LNCaP clone FGC (cell line): Measurements from ENCODE around the gene EVC.
"Not testable (repeated sequence)": the region's sequence is repeated elsewhere in the genome, so short reads cannot be mapped to it uniquely, and the experiment has no call there.

Experiments used
- DNase-seq: peaks from one replicate; pipeline ENCODE4 v3.0.0-alpha.2; 2011; ENCODE audit warnings: low read depth
- H3K4me3 ChIP-seq: 2 replicates; pipeline ENCODE4 v1.5.1; 2011; ENCODE audit warnings: mild to moderate bottlenecking, low read depth, low read length, control low read depth
- TF ChIP-seq, protein P1 (sequence below): IDR thresholded peaks from 2 replicates; pipeline ENCODE4 v1.5.1; 2012; ENCODE audit warnings: mild to moderate bottlenecking; ENCODE audit not compliant: control insufficient read depth, insufficient read depth; ENCODE audit errors: extremely low read depth

Gene EVC

DNA sequence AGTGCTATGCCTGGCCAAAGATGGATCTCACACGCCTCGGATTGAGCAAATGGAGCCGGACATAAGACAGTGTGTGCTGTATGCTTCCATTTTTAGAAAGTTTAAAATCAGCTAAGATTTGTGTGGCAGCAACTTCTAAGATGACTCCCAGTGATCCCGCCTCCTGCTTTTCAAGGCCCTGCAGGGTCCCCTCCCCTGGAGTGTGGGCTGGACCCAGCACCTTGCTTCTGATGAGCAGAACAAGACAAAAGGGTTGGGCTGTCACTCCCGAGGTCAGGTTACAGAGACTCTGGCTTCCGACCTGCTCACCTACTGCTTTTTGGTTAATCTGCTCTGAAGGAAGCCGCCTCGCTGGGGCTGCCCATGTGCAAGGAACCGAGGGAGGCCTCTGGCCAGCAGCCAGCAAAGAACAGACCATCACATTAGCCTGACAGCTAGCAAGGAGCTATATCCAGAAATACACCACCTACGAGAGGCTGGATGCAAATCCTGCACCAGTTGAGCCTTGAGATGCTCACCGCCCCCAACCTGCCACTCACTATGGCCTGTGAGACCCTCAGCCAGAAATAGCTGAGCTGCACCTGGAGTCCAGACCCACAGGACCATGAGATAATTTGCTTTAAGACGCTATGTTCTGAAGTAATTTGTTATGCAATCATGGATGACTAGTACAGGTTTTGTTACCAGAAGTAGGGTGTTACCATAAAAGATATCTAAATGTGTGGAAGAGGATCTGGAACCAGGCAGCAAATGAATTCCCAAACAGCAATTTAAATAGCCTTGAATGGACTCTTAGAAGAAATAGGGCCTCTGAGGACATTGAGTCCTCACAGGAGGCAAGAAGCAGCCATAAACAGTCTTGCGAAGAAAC is 134.3 kb downstream of the EVC start:
- no peak for DNase-seq
- no peak overlapping the region for H3K4me3 ChIP-seq
- TF ChIP-seq, protein P1, sequence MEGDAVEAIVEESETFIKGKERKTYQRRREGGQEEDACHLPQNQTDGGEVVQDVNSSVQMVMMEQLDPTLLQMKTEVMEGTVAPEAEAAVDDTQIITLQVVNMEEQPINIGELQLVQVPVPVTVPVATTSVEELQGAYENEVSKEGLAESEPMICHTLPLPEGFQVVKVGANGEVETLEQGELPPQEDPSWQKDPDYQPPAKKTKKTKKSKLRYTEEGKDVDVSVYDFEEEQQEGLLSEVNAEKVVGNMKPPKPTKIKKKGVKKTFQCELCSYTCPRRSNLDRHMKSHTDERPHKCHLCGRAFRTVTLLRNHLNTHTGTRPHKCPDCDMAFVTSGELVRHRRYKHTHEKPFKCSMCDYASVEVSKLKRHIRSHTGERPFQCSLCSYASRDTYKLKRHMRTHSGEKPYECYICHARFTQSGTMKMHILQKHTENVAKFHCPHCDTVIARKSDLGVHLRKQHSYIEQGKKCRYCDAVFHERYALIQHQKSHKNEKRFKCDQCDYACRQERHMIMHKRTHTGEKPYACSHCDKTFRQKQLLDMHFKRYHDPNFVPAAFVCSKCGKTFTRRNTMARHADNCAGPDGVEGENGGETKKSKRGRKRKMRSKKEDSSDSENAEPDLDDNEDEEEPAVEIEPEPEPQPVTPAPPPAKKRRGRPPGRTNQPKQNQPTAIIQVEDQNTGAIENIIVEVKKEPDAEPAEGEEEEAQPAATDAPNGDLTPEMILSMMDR, result no peak

DNA sequence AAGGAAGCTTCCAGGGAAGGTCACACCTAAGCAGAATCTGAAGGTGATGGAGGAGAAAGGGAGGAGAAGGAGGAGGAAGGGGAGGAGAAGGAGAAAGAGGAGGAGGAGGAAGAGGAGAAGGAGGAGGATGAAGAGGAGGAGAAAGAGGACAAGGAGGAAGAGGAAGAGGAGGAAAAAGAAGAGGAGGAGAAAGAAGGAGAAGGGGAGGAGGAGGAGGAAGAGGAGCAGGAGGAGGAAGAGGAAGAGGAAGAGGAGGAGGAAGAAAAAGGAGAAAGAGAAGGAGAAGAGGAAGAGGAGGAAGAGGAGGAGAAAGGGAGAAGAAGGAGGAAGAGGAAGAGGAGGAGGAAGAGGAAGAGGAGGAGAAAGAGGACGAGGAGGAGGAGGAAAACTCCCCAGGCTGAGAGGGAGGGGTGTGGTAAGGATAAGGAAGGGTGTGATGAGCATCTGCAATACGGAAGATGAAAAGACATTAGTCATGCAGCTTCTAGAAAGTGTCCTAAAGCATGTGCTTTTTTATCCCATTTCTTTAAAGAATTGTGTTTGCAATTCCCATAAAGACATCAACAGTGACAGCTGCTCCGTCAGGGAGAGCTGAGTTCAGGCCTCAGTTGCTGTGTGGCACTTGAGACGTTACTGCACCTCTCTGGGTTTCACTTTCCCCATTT is 140.8 kb downstream of the EVC start:
- DNase-seq, result no peak
- H3K4me3 ChIP-seq, result no peak overlapping the region
- TF ChIP-seq, protein P1, result no peak

DNA sequence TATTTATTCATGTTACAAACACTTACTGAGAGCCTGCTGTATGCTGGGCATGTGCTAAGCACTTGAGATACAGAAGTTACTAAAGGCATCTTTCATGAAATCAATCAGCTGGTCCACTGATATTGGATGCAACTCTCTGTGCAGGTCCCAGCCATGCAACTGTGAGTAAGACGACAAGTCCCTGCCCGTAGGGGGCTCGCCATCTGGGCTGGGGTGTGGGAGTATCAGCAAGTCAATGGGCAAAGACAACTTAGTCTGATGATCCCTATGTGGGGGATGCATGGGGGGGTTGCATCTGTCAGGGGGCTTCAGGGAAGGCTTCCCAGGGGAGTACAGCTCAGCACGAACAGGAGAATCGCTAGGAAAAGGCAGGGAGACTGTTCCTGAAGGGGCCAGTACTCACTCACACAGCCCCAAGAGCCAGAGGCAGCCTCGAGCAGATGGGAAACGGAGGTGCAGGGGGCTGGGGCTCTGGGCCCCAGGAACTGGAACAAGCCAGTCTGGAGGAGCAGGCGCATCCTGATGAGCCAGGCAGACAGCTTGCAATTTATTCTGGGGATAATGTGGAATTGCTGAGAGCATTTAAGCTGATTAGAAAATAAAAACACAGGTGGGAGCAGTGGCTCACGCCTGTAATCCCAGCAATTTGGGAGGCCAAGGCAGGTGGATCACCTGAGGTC is 141.7 kb downstream of the EVC start:
- no peak for DNase-seq
- TF ChIP-seq, protein P1, result no peak

DNA sequence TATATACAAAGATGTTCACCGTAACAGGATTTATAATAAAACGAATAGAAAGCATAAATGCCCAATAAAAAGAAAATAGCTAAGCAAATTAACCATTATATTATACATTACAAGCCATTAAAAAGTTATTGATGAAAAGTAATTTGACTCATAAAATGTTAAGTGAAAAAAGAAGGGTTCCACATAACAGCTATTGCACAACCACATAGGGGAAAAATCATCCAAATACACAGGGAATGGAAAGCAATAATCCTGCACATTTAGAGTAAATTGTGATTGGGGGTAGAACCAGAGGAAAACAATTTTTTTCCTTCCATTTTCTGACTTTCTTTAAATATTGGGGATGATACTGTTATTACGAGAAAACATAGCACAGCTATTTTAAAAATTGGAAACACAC is 143.9 kb downstream of the EVC start:
- TF ChIP-seq, protein P1, result no peak
- H3K4me3 ChIP-seq, result no peak overlapping the region
- DNase-seq, result no peak

More for the DNA sequence above, 141.7 kb downstream of the EVC start:
- no peak overlapping the region for H3K4me3 ChIP-seq

DNA sequence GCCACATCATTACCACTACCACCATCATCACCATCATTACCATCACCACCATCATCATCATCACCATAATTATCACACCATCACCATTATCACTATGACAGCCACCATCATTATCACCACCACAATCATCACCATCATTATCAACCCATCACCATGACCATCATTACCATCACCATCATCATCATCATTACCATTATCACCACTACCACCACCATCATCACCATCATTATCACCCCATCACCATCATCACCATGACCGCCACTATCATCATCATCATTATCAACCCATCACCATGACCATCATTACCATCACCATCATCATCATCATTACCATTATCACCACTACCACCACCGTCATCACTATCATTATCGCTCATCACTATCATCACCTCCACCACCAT is 145.4 kb downstream of the EVC start:
- not testable (repeated sequence) for DNase-seq, H3K4me3 ChIP-seq

DNA sequence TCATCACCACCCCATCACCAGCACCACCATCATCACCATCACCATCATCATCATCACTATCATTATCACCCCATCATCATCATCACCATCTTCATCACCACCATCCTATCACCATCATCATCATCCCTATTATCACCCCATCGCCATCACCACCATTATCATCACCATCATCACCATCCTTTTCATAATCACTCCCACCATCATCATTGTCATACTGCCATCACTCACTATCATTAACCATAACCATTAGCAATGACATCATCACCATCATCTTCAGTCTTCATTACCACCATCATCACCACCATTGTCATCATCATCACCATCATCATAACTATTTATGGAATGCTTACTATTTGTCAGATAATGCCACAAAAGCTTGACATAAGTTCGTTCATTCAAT is 146.2 kb downstream of the EVC start:
- no peak overlapping the region for H3K4me3 ChIP-seq
- TF ChIP-seq, protein P1, result no peak

DNA sequence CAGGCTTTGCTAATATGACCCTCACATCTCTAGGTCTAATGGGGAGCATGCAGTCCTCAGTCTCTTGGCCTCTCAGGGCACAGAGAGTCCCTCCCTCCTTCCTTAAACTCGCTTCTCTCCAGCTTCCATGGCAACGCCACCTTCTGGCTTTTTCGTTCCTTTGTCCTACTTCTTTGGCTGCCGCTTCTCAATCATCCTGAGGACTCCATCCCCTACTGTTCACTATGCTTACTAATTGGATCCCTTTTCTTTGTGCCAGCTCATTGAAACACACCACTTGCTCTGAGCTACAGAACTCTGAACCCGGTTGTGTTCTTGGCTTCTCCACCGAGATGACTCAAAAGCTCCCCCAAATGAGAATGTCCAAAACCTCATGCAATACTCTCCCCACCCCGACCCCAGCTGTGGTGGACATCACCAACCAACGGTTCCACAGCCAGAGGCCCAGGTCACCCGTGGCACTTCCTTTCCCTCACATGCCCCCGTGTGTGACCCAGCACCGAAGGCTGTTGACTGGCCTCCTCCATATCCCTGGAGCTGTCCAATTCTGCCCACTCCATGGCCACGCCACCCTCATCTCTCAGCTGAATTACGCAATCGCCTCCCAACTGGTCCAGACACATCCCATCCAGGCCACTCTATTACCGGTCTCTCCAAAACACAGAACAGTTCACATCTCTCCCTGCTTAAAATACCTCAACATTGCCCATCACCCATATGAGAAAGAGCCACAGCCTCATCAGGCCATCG is 147.2 kb downstream of the EVC start:
- TF ChIP-seq, protein P1, result no peak
- DNase-seq, result no peak
- no peak overlapping the region for H3K4me3 ChIP-seq

More for the DNA sequence above, 146.2 kb downstream of the EVC start:
- no peak for DNase-seq
